ENCODE measurements around the gene ASB11.
"Not testable (repeated sequence)": the region's sequence is repeated elsewhere in the genome, so short reads cannot be mapped to it uniquely, and the experiment has no call there.

- TF ChIP-seq CTCF (IDR thresholded peaks at IDR 0.05; ENCODE audit: low read depth, low read length); MYC (IDR thresholded peaks at IDR 0.05; ENCODE audit: low read depth, low read length); POLR2A (IDR thresholded peaks at IDR 0.05; ENCODE audit: extremely low read depth, insufficient read length): not testable (repeated sequence)
Observed at GRCh38 chrX:15273275-15273674, 42.2 kb downstream of the ASB11 start.

Data from NB4 (cell line).